CD8-positive, alpha-beta memory T cell (primary cell): ENCODE data around the gene SESTD1. TPM values are rescaled to one million over a fixed set of nuclear protein-coding genes. Genes with fewer than 3 reads are reported as not detected.

Experiments
- CTCF ChIA-PET: fragments of 350-600 bp; sonication (Branson Sonifier 250); formaldehyde crosslinking; loops from one replicate; lab custom pipeline; 2021; ENCODE audit warnings: antibody characterized with exemption; lab: Charles Lee
- POLR2A ChIA-PET: fragments of 350-600 bp; sonication (Branson Sonifier 250); formaldehyde crosslinking; loops from one replicate; lab custom pipeline; 2021; ENCODE audit warnings: antibody characterized with exemption; lab: Charles Lee
- DNase-seq, 5 donors: peaks; one replicate each; pipeline versions ENCODE4 v3.0.0 to v3.0.0-alpha.2; 2020 to 2022; ENCODE audit warnings: mixed read lengths in 1 of 5
- H3K27ac ChIP-seq: one replicate; pipeline ENCODE4 v1.7.0; 2013; ENCODE audit warnings: low read depth, mild to moderate bottlenecking, low read length, moderate library complexity
- H3K27me3 ChIP-seq: 2 replicates; pipeline ENCODE4 v1.7.0; 2013; ENCODE audit warnings: low read length, mild to moderate bottlenecking; ENCODE audit not compliant: insufficient read depth, poor library complexity, severe bottlenecking
- H3K36me3 ChIP-seq: 2 replicates; pipeline ENCODE4 v1.7.0; 2013; ENCODE audit warnings: mild to moderate bottlenecking, low read length, moderate library complexity; ENCODE audit not compliant: insufficient read depth
- H3K4me1 ChIP-seq: 2 replicates; pipeline ENCODE4 v1.7.0; 2013; ENCODE audit warnings: mild to moderate bottlenecking, low read length, moderate library complexity; ENCODE audit not compliant: insufficient read depth
- H3K4me3 ChIP-seq: 2 replicates; pipeline ENCODE4 v1.7.0; 2013; ENCODE audit warnings: mild to moderate bottlenecking, low read length
- H3K9me3 ChIP-seq: 2 replicates; pipeline ENCODE4 v1.7.0; 2013; ENCODE audit warnings: mild to moderate bottlenecking, low read length
- H3K27ac Mint-ChIP-seq, 8 donors: one replicate each; pipeline ENCODE4 v1.8.0; 2020 to 2021; ENCODE audit warnings: mixed read lengths in 8 of 8, mild to moderate bottlenecking in 6 of 8, inconsistent platforms in 3 of 8, moderate library complexity in 3 of 8
- H3K27me3 Mint-ChIP-seq, 2 donors: one replicate each; pipeline ENCODE4 v1.8.0; 2020 to 2021; ENCODE audit warnings: mixed read lengths in 2 of 2, mild to moderate bottlenecking in 1 of 2, moderate library complexity in 1 of 2
- H3K36me3 Mint-ChIP-seq, 3 donors: one replicate each; pipeline ENCODE4 v1.8.0; 2020 to 2021; ENCODE audit warnings: mixed read lengths in 3 of 3, inconsistent platforms in 1 of 3, mild to moderate bottlenecking in 1 of 3
- H3K4me1 Mint-ChIP-seq, 3 donors: one replicate each; pipeline ENCODE4 v1.8.0; 2020 to 2021; ENCODE audit warnings: mixed read lengths in 3 of 3, inconsistent platforms in 1 of 3, mild to moderate bottlenecking in 1 of 3
- H3K4me3 Mint-ChIP-seq, 7 donors: one replicate each; pipeline ENCODE4 v1.8.0; 2020 to 2021; ENCODE audit warnings: mixed read lengths in 7 of 7, mild to moderate bottlenecking in 6 of 7, moderate library complexity in 4 of 7, inconsistent platforms in 2 of 7
- H3K9me3 Mint-ChIP-seq, 5 donors: one replicate each; pipeline ENCODE4 v1.8.0; 2020 to 2022; ENCODE audit warnings: mixed read lengths in 5 of 5, mild to moderate bottlenecking in 3 of 5, moderate library complexity in 2 of 5, inconsistent platforms in 1 of 5
- polyA plus RNA-seq: library from polyadenylated mRNA; unstranded; fragments of 300-500 nt; fragmentation: Illumina TruSeq; gene quantifications from one replicate; pipeline ENCODE4 v1.2.3, GENCODE V29; 2021
- total RNA-seq, 2 experiments: library from RNA; stranded (reverse); gene quantifications; one replicate each; pipeline ENCODE4 v1.2.3, GENCODE V29; 2021

Gene SESTD1
- total and polyA plus RNA-seq, 3 experiments from 2014 or later = 1.6 to 3.7 (median 2.2) TPM

DNA sequence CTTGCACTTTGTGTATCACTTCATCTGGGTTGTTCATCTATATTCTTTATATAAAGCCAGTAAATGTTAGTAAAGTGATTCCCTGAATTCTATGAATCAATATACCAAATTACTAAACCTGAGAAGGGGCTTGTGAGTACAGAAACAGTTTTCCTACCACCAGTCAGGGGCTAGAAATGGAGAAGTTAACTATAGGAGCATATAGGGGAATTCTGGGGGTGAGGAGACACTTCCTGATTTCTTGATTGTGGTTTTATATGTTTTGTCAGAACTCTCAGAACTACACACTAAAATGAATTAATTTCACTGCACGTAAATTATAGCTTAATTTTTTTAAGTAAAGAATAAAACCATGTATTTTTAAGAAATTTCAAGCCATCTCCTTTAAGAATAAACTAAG is 93.7 kb downstream of the SESTD1 start:
- H3K4me3 ChIP-seq = no peak overlapping the region
- H3K4me3 Mint-ChIP-seq = no peak overlapping the region
- CTCF ChIA-PET = no interaction called here
- H3K36me3 Mint-ChIP-seq = no peaks in the 10 kb centered on the region
- H3K27me3 ChIP-seq = no peaks in the 10 kb centered on the region
- H3K9me3 ChIP-seq = no peaks in the 10 kb centered on the region
- POLR2A ChIA-PET = no interaction called here
- H3K27ac Mint-ChIP-seq = peak overlapping the region in 1 of 8 donors; percentile 6
- no peaks in the 10 kb centered on the region for H3K4me1 Mint-ChIP-seq
- no peaks in the 10 kb centered on the region for H3K36me3 ChIP-seq
- DNase-seq = no peak
- H3K27ac ChIP-seq = no peak overlapping the region
- no peaks in the 10 kb centered on the region for H3K27me3 Mint-ChIP-seq
- H3K9me3 Mint-ChIP-seq = peaks cover 0 to 3% (median 0%) of the 10 kb centered on the region in 5 donors
- H3K4me1 ChIP-seq = no peaks in the 10 kb centered on the region

DNA sequence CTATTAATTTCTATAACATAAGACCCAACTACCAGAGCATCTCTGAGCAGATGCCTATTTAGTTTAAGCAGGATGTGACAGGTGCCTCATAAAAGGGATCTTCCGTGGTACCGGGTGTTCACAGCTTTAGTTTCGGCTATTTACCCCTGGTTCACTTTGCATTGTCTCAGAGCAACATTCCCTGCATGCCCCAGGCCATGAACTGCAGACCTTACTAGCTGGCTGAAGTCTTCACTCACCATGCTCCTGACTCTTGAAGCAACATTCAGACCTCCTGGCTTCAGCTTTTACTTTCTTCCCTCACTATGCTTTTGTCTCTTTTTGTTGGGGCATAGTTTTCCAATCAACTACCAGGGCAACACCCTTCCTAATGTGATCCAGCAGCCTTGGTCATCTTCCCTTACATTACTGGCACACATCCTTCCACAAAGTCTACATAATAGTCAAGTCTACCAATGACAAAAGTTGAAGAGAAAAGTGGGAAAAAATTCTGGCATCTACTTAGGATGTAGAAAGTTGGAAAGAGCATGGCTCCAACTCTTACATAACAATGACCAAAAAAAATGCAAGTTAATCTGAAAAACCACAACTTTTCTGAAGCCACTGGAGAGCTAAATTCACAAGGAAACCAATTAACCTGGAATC is 99.2 kb downstream of the SESTD1 start:
- H3K4me3 ChIP-seq = no peak overlapping the region
- H3K9me3 Mint-ChIP-seq = peaks cover 0 to 2% (median 0%) of the 10 kb centered on the region in 5 donors
- H3K4me3 Mint-ChIP-seq = no peak overlapping the region
- H3K9me3 ChIP-seq = no peaks in the 10 kb centered on the region
- no peak overlapping the region for H3K27ac ChIP-seq
- CTCF ChIA-PET = no interaction called here
- POLR2A ChIA-PET = no interaction called here
- H3K36me3 Mint-ChIP-seq = no peaks in the 10 kb centered on the region
- H3K27ac Mint-ChIP-seq = no peak overlapping the region
- no peak for DNase-seq
- peaks cover 0 to 3% of the 10 kb centered on the region in 2 donors for H3K27me3 Mint-ChIP-seq
- no peaks in the 10 kb centered on the region for H3K4me1 ChIP-seq
- H3K36me3 ChIP-seq = no peaks in the 10 kb centered on the region
- no peaks in the 10 kb centered on the region for H3K27me3 ChIP-seq
- no peaks in the 10 kb centered on the region for H3K4me1 Mint-ChIP-seq

DNA sequence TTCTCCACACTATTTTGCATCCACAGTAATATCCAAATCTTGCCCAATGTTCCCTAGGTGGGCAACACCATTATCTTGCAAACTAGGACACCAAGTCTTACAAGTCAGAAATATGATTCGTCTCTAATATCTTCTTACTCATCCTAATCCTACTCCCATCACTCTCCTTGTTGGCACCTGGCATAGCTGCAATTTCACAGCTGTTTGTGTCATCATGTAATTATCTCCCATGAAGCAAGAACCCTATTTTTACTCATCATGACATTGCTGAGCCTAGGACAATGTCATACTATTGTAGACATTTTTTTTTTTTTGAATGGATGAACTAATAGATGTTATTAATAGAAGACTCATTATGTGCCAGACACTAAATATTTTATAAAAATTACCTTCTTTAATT is 123.4 kb downstream of the SESTD1 start:
- no peak overlapping the region for H3K27ac Mint-ChIP-seq

DNA sequence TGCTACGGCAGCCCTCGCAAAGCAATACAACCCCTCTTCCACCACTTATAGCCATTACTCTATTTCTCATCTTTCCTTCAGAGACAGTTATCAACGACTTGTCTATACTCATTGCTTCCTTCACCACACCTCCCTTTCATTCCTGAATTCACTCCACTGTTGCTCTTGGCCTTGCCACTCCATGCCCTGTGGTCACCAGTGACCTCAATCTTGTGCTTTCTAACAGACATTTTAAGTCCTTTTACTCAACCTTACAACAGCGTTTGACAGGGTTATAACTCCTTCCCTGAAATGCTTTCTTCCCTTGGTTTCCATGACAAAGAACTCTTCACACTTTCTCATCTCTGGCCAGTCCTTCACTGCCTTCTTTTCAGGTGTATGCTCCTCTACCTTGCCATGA is 124.1 kb downstream of the SESTD1 start:
- Histone ChIP-seq H3K9me3 (no peaks in the 10 kb centered on the region), H3K36me3 (no peaks in the 10 kb centered on the region), H3K4me1 (no peaks in the 10 kb centered on the region), H3K27me3 (no peaks in the 10 kb centered on the region), H3K4me3 (no peak overlapping the region), H3K27ac (no peak overlapping the region)
- H3K27ac Mint-ChIP-seq = no peak overlapping the region
- H3K27me3 Mint-ChIP-seq = no peaks in the 10 kb centered on the region
- ChIA-PET POLR2A (no interaction called here), CTCF (no interaction called here)
- H3K4me3 Mint-ChIP-seq = no peak overlapping the region
- peaks cover 0 to 4% (median 0%) of the 10 kb centered on the region in 3 donors for H3K36me3 Mint-ChIP-seq
- DNase-seq = no peak
- no peaks in the 10 kb centered on the region for H3K4me1 Mint-ChIP-seq
- H3K9me3 Mint-ChIP-seq = peaks cover 0 to 2% (median 0%) of the 10 kb centered on the region in 5 donors

More for the DNA sequence above, 123.4 kb downstream of the SESTD1 start:
- Histone ChIP-seq H3K27me3 (no peaks in the 10 kb centered on the region), H3K4me3 (no peak overlapping the region), H3K36me3 (no peaks in the 10 kb centered on the region), H3K9me3 (no peaks in the 10 kb centered on the region), H3K4me1 (no peaks in the 10 kb centered on the region), H3K27ac (no peak overlapping the region)
- H3K36me3 Mint-ChIP-seq = peaks cover 0 to 4% (median 0%) of the 10 kb centered on the region in 3 donors
- H3K27me3 Mint-ChIP-seq = no peaks in the 10 kb centered on the region
- DNase-seq = no peak
- H3K4me1 Mint-ChIP-seq = no peaks in the 10 kb centered on the region
- no peak overlapping the region for H3K4me3 Mint-ChIP-seq
- ChIA-PET CTCF (interaction anchor here (0.8 kb wide), 1 partner anchor 12 kb away, joined by 3 read pairs; no protein-coding TSS in a partner anchor), POLR2A (no interaction called here)
- peaks cover 0 to 2% (median 0%) of the 10 kb centered on the region in 5 donors for H3K9me3 Mint-ChIP-seq

DNA sequence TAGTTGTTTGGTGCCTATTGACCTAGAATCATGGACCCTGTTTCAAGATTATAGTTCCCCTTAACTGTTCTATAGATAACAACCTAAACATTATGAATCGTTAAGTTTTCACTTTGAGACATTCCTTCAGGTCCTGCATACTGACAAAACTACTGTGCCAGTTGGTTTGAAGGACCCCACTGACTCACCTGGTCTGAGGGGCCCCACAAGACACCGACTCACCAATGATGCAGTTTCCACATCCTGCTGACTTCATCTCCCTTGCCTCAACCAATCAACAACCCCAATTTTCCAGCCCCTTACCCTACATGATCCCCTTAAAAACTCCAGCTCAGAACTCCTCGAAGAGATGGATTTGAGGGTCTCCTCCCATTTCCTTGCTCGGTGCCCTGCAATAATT is 125.1 kb downstream of the SESTD1 start:
- ChIA-PET CTCF (no interaction called here), POLR2A (no interaction called here)
- Histone ChIP-seq H3K27me3 (no peaks in the 10 kb centered on the region), H3K27ac (no peak overlapping the region), H3K9me3 (no peaks in the 10 kb centered on the region), H3K36me3 (no peaks in the 10 kb centered on the region), H3K4me1 (no peaks in the 10 kb centered on the region), H3K4me3 (no peak overlapping the region)
- H3K4me3 Mint-ChIP-seq = no peak overlapping the region
- H3K27ac Mint-ChIP-seq = no peak overlapping the region
- H3K36me3 Mint-ChIP-seq = peaks cover 0 to 4% (median 0%) of the 10 kb centered on the region in 3 donors
- DNase-seq = no peak
- H3K27me3 Mint-ChIP-seq = no peaks in the 10 kb centered on the region
- peaks cover 0 to 2% (median 0%) of the 10 kb centered on the region in 5 donors for H3K9me3 Mint-ChIP-seq
- H3K4me1 Mint-ChIP-seq = no peaks in the 10 kb centered on the region

DNA sequence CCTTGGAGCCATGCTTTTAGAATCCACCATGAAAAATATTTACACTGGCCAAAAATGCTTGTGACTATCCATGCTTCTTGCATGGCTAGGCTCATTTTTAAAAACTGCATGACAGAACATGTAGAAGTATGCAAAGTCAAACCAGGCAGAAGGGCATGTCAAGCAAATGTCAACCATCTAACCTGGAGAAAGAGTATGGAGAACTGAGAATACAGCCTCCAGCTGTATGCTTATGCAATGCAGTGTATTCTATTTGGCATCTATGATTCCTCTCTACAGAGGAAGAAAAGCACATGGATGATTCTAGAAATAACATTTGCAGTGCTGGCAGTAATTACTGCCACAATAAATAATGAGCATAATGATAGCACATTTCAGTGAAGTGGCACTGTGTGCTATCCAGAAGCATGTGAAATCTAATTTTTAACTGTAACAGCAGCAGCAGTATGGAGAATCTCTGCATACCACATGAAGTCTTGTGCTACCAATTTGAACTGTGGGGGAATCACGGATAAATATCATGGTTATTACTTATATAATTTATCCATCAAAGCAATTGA is 127.4 kb downstream of the SESTD1 start:
- no peaks in the 10 kb centered on the region for H3K27me3 Mint-ChIP-seq
- Histone ChIP-seq H3K27ac (no peak overlapping the region), H3K4me1 (no peaks in the 10 kb centered on the region), H3K27me3 (no peaks in the 10 kb centered on the region), H3K4me3 (no peak overlapping the region), H3K36me3 (no peaks in the 10 kb centered on the region), H3K9me3 (no peaks in the 10 kb centered on the region)
- CTCF ChIA-PET = no interaction called here
- no peaks in the 10 kb centered on the region for H3K36me3 Mint-ChIP-seq
- no peak overlapping the region for H3K27ac Mint-ChIP-seq
- no peak overlapping the region for H3K4me3 Mint-ChIP-seq
- H3K4me1 Mint-ChIP-seq = no peaks in the 10 kb centered on the region
- no peaks in the 10 kb centered on the region for H3K9me3 Mint-ChIP-seq
- POLR2A ChIA-PET = no interaction called here
- no peak for DNase-seq

DNA sequence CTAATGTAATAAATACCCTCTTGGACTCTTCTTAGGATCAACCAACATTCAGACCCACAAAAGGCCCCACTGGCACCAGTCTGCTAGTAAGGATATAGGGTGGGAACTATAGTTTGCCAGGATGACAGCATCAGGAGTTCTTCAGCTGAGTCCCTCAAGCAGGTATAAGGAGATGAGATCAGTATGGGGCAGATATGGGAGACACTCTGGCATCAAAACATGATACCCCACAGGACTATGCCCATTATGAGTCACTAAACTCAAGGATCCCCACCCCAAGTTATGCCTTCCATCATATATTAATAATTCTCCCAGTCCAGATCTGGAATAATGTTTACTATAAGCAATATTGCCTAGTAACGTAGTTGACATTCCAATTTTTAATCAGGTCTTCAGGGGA is 131.6 kb downstream of the SESTD1 start:
- no peak for DNase-seq
- H3K4me3 ChIP-seq = no peak overlapping the region
- H3K4me1 ChIP-seq = no peaks in the 10 kb centered on the region
- H3K9me3 Mint-ChIP-seq = no peaks in the 10 kb centered on the region
- H3K27me3 Mint-ChIP-seq = no peaks in the 10 kb centered on the region
- H3K27ac Mint-ChIP-seq = no peak overlapping the region
- H3K27ac ChIP-seq = no peak overlapping the region
- H3K9me3 ChIP-seq = no peaks in the 10 kb centered on the region
- H3K36me3 ChIP-seq = no peaks in the 10 kb centered on the region
- POLR2A ChIA-PET = no interaction called here
- H3K4me3 Mint-ChIP-seq = no peak overlapping the region
- H3K27me3 ChIP-seq = no peaks in the 10 kb centered on the region
- H3K36me3 Mint-ChIP-seq = no peaks in the 10 kb centered on the region
- CTCF ChIA-PET = no interaction called here
- H3K4me1 Mint-ChIP-seq = no peaks in the 10 kb centered on the region

DNA sequence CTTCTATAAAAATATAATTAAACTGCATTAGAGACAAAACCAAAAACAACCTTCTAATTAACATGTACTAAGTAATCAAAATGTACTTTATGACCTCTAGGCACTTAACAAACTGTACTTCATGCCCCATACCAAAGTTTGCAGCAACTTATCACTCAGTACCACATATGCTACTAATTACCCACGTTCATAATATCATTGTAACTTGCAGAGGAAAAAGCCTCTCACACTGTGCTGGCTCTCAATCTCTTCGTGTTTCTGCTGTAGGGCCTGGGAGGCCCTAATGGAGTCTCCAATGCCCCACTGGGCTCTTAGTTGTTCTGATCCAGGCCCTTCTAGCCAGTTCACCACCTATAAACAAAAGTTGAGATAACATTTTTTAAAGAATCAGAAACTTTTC is 132.6 kb downstream of the SESTD1 start:
- H3K4me3 ChIP-seq = no peak overlapping the region
- H3K9me3 Mint-ChIP-seq = no peaks in the 10 kb centered on the region
- DNase-seq = no peak
- no peak overlapping the region for H3K27ac ChIP-seq
- no peaks in the 10 kb centered on the region for H3K9me3 ChIP-seq
- H3K4me3 Mint-ChIP-seq = no peak overlapping the region
- no peaks in the 10 kb centered on the region for H3K4me1 Mint-ChIP-seq
- H3K36me3 ChIP-seq = no peaks in the 10 kb centered on the region
- no peaks in the 10 kb centered on the region for H3K36me3 Mint-ChIP-seq
- H3K27me3 ChIP-seq = no peaks in the 10 kb centered on the region
- CTCF ChIA-PET = no interaction called here
- H3K27me3 Mint-ChIP-seq = no peaks in the 10 kb centered on the region
- H3K27ac Mint-ChIP-seq = no peak overlapping the region
- no peaks in the 10 kb centered on the region for H3K4me1 ChIP-seq
- POLR2A ChIA-PET = no interaction called here
